Heart right ventricle (tissue), 16 donors: ENCODE data around the gene GPAT3. TPM values are rescaled to one million over a fixed set of nuclear protein-coding genes. Genes with fewer than 3 reads are reported as not detected.

ENCODE experiments used
- ATAC-seq, 8 donors: fragments of 200-7000 bp; cut with Tn5 transposase; one replicate each; pipeline ENCODE4 v1.9.1; 2020; ENCODE audit warnings: mild to moderate bottlenecking in 8 of 8, moderate library complexity in 8 of 8, moderate number of reproducible peaks in 1 of 8
- DNase-seq, 2 donors: peaks; one replicate each; pipeline ENCODE4 v3.0.0-alpha.2; 2020
- H3K27ac ChIP-seq, 10 donors: fragments of 200-600 bp; sonication (generic) in 2 of 10; one replicate each; pipeline versions ENCODE4 v1.5.0 to v1.8.0; 2020 to 2022; ENCODE audit warnings: mild to moderate bottlenecking in 3 of 10
- H3K27me3 ChIP-seq, 7 donors: fragments of 200-600 bp; one replicate each; pipeline ENCODE4 v1.8.0; 2021 to 2022; ENCODE audit warnings: mild to moderate bottlenecking in 2 of 7
- H3K36me3 ChIP-seq, 9 donors: fragments of 200-600 bp; sonication (generic) in 1 of 9; one replicate each; pipeline versions ENCODE4 v1.5.0 to v1.8.0; 2020 to 2022; ENCODE audit warnings: mild to moderate bottlenecking in 2 of 9
- H3K4me1 ChIP-seq, 9 donors: fragments of 200-600 bp; sonication (generic) in 1 of 9; one replicate each; pipeline versions ENCODE4 v1.5.0 to v1.8.0; 2020 to 2022; ENCODE audit warnings: mild to moderate bottlenecking in 4 of 9
- H3K4me3 ChIP-seq, 10 donors: fragments of 200-600 bp; sonication (generic) in 2 of 10; one replicate each; pipeline versions ENCODE4 v1.5.0 to v1.8.0; 2020 to 2022; ENCODE audit warnings: mild to moderate bottlenecking in 7 of 10, moderate library complexity in 2 of 10
- H3K9me3 ChIP-seq, 11 donors: fragments of 200-600 bp in 10 of 11; sonication (generic) in 2 of 11; one replicate each; pipeline versions ENCODE4 v1.5.0 to v1.8.0; 2013 to 2022; ENCODE audit warnings: mild to moderate bottlenecking in 2 of 11, control low read depth in 1 of 11, moderate library complexity in 1 of 11
- WGBS, 2 donors: extraction: QIAGEN DNeasy Blood & Tissue Kit; methylation state at CpG; one replicate each; pipeline ENCODE4 v1.1.7; 2013; ENCODE audit warnings: inconsistent platforms in 1 of 2; 5-methylcytosine and 5-hydroxymethylcytosine counted together
- intact Hi-C, 10 donors: fragments of 100-400 bp; cut with DNase I; formaldehyde crosslinking; loops; one replicate each; pipeline versions ENCODE4 v1.11.1 to v1.14.2; 2022
- polyA plus RNA-seq, 2 donors: library from polyadenylated mRNA; stranded (reverse); fragments of 200-250 nt; gene quantifications; one replicate each; pipeline ENCODE4 v1.2.3, GENCODE V29; 2013
- total RNA-seq, 10 donors: library from RNA; stranded (reverse); fragmentation: NEBNext Ultra II Directional in 3 of 10; extraction: Animal tissue kit (Norgen Biotek cat#: 25700) in 3 of 10; gene quantifications; one replicate each; pipeline versions ENCODE4 v1.2.1 to v1.2.4, GENCODE V29; 2021 to 2023
- TF ChIP-seq, protein P1 (sequence below), 9 donors: fragments of 200-600 bp; sonication (generic) in 2 of 9; IDR thresholded peaks; one replicate each; pipeline versions ENCODE4 v1.5.0 to v1.8.0; 2021 to 2022; ENCODE audit warnings: antibody characterized with exemption in 9 of 9, mild to moderate bottlenecking in 5 of 9, moderate library complexity in 1 of 9
- donor health status: Arrhythmogenic right ventricular cardiomyopathy.
- donor health status: ischemic (EF 13 %, LVEDD 7.1; RV severe dilation, severe dysfunction).
- donor health status: healthy with polysubstance abuse.
- donor health status: DM: no; HTN: yes; CAD: no.
- donor health status: DM: no; HTN: no; CAD: no.
- donor health status: ischemic (EF 25% LVEDD 6.9; RV normal size, moderate dysfunction).
- donor health status: ischemic (EF 25% LVEDD 5.7; RV mildly dilated, moderate dysfunction).
- donor health status: healthy.
- donor health status: DM: yes; HTN: yes; CAD: no.
- donor health status: Ischemic cardiomyopathy.
- donor health status: ischemic (EF 35%, LVEDD 5.7; RV mildly dilated, moderate dysfunction).
- donor health status: nonischemic (EF 11% LVEDD 7.7; RV severe dilation, severe dysfunction).
- donor health status: DM: yes; HTN: yes; CAD: no.
- donor health status: PGD.
- donor health status: ischemic (EF 29% LVEDD 5.4; RV normal size, mild dysfunction).
- donor health status: nonischemic (EF 23%, LVEDD 6.1; RV moderate dilation, normal function).

GPAT3 gene
- total and polyA plus RNA-seq, 12 donors: 22.2 to 82.6 (median 48.8) TPM

DNA sequence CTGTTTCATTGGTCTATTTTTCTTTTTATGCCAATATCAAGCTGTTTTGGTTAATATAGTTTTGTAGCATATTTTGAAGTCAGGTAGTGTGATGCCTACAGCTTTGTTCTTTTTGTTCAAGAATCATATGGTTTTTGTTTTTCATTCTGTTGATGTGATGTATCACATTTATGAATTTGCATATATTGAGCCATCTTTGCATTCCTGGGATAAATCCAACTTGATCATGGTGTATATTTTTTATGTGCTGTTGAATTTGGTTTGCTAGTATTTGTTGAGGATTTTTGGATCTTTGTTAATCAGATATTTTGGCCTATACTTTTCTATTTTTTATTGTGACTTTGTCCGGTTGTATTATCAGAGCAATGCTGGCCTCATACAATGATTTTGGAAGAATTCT is 74.8 kb downstream of the GPAT3 start:
- TF ChIP-seq, protein P1, sequence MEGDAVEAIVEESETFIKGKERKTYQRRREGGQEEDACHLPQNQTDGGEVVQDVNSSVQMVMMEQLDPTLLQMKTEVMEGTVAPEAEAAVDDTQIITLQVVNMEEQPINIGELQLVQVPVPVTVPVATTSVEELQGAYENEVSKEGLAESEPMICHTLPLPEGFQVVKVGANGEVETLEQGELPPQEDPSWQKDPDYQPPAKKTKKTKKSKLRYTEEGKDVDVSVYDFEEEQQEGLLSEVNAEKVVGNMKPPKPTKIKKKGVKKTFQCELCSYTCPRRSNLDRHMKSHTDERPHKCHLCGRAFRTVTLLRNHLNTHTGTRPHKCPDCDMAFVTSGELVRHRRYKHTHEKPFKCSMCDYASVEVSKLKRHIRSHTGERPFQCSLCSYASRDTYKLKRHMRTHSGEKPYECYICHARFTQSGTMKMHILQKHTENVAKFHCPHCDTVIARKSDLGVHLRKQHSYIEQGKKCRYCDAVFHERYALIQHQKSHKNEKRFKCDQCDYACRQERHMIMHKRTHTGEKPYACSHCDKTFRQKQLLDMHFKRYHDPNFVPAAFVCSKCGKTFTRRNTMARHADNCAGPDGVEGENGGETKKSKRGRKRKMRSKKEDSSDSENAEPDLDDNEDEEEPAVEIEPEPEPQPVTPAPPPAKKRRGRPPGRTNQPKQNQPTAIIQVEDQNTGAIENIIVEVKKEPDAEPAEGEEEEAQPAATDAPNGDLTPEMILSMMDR (IDR thresholded peaks at IDR 0.05): no peak
- Histone ChIP-seq H3K9me3 (peaks cover 0 to 52% (median 18%) of the 10 kb centered on the region in 11 donors), H3K36me3 (no peaks in the 10 kb centered on the region), H3K4me1 (peaks cover 0 to 16% (median 5%) of the 10 kb centered on the region in 9 donors), H3K27me3 (no peaks in the 10 kb centered on the region), H3K27ac (no peak overlapping the region), H3K4me3 (no peak overlapping the region)
- intact Hi-C loops: no loop called here
- ATAC-seq (no peak), DNase-seq (no peak)
- 94 to 97% methylated on average over 1 of the region's 1 CpG for WGBS, 2 donors

DNA sequence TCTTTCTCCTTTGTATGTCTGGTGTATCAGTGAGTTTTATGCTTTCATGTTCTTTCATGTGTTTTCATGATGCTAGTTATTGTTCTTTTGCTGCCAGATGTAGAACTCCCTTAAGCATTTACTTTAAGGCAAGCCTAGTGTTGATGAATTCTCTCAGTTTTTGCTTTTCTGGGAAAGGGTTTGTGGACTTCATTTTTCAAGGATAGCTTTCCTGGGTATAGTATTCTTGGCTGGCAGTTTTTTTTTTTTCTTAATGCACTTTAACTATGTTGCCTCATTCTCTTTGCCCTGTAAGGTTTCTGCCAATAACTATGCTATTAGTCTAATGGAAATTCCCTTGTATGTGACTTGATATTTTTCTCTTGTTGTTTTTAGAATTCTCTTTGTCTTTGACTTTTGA is 77.1 kb downstream of the GPAT3 start:
- intact Hi-C loops: no loop called here
- Histone ChIP-seq H3K27me3 (no peaks in the 10 kb centered on the region), H3K27ac (no peak overlapping the region), H3K4me1 (peaks cover 0 to 18% (median under 1%) of the 10 kb centered on the region in 9 donors), H3K4me3 (no peak overlapping the region), H3K36me3 (no peaks in the 10 kb centered on the region), H3K9me3 (peaks cover 0 to 52% (median 18%) of the 10 kb centered on the region in 11 donors)
- TF ChIP-seq, protein P1 (IDR thresholded peaks at IDR 0.05): no peak
- ATAC-seq: no peak
- no peak for DNase-seq

DNA sequence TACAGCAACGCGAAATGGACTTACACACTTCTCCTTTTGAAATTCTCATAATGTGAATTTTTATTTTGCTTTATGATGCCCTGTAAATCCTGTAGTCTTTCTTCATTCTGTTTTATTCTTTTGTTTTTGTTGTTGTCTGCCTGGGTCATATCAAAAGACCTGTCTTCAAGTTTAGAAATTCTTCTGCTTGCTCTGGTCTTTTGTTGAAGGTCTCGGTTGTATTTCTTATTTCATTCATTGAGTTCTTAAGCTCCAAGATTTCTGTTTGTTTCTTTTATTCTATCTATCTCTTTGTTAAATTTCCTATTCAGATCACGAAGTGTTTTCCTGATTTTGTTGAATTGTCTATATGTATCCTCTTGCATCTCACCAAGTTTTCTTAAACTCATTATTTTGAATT is 78.1 kb downstream of the GPAT3 start:
- DNase-seq: no peak
- no peaks in the 10 kb centered on the region for H3K27me3 ChIP-seq
- intact Hi-C loops: no loop called here
- no peak for ATAC-seq
- no peaks in the 10 kb centered on the region for H3K36me3 ChIP-seq
- H3K27ac ChIP-seq: no peak overlapping the region
- 93% methylated on average over 4 of the region's 4 CpGs for WGBS, 2 donors
- H3K4me1 ChIP-seq: peaks cover 0 to 24% (median 5%) of the 10 kb centered on the region in 9 donors
- no peak overlapping the region for H3K4me3 ChIP-seq
- TF ChIP-seq, protein P1 (IDR thresholded peaks at IDR 0.05): no peak
- peaks cover 0 to 52% (median 18%) of the 10 kb centered on the region in 11 donors for H3K9me3 ChIP-seq

DNA sequence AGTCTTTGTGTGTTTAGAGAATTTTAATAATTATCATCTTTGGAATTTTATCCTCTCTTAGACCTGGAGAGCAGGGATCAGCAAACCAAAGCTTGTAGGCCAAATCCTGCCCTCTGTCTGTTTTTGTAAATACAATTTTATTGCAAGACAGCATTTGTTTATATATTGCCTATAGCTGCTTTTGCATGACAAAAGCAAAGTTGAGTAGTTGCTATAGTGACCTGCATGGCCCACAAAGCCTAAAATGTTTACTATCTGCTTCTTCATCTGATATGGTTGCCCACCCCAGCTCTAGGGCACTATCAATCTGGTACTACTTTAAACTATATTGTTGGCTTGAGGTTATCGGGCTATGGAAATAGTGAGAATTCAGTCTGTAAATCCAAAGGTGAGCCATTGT is 80.3 kb downstream of the GPAT3 start:
- no peak overlapping the region for H3K4me3 ChIP-seq
- no peak overlapping the region for H3K27ac ChIP-seq
- TF ChIP-seq, protein P1 (IDR thresholded peaks at IDR 0.05): no peak
- peaks cover 0 to 44% (median 18%) of the 10 kb centered on the region in 11 donors for H3K9me3 ChIP-seq
- 42 to 92% methylated on average over 1 of the region's 1 CpG for WGBS, 2 donors
- DNase-seq (no peak), ATAC-seq (no peak)
- no peaks in the 10 kb centered on the region for H3K27me3 ChIP-seq
- intact Hi-C loops: loop anchor here in 1 of 10 donors (5.0 kb wide), 1 partner anchor 79 kb away; the partner anchor contains the start of gene GPAT3
- H3K4me1 ChIP-seq: peaks cover 0 to 31% (median 13%) of the 10 kb centered on the region in 9 donors
- H3K36me3 ChIP-seq: no peaks in the 10 kb centered on the region
